Fibroblast of peridontal ligament (primary cell): ENCODE measurements around the gene ANKS1B.

Source experiments
- DNase-seq: peaks from one replicate; pipeline ENCODE4 v3.0.0-alpha.2; 2010; ENCODE audit errors: extremely low read depth

Gene ANKS1B

GRCh38 chr12:98736352-98737321 lies 1248.1 kb downstream of the ANKS1B start:
- DNase-seq, result peak; percentile 68

- DNase-seq, result no peak
These were observed 1248.9 kb downstream of the ANKS1B start for GRCh38 chr12:98735821-98736220.

- DNase-seq, result peak; percentile 49
These were observed 1250.9 kb downstream of the ANKS1B start for GRCh38 chr12:98733667-98734350.

- no peak for DNase-seq
These were observed 1254.3 kb downstream of the ANKS1B start for GRCh38 chr12:98730412-98730811.

GRCh38 chr12:98727196-98727595 lies 1257.5 kb downstream of the ANKS1B start:
- no peak for DNase-seq

DNA sequence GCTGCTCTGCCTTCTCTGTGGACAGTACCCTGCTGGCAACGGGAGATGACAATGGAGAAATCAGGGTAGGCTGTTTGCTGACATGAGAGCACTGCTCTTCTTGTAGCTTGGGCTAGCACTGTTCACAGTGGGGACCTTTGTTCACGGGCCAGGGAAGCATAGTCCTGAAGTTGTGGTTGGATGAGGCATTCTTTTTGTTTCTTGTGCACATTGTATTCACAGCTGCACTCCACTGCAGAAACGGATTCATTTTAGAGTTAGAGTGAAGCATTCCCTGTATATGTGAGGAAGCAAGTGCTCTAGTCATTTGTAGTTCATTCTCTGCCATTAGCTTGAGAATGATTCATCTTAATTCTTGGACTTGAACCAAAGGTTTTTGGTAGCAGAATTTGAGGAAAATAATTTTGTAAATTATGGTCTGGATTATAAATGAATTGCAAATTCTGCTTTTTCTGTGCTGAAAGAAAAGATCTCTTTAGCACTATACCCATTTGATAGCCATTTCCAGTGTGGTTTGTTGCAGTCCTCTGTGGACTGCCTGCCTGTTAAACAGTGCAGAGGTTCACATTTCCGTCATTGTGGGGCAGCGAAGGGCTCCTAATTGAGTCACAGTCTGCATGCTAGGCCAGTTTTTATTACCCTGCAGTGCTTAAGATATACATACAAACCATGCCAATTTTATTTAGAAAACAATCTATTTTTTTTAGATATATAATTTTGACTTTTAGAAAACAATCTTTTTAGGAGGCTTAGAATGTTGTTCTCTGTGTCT lies 1259.1 kb downstream of the ANKS1B start:
- peak; percentile 71 for DNase-seq

- DNase-seq, result peak; percentile 25
These were observed 1260.2 kb downstream of the ANKS1B start for GRCh38 chr12:98724384-98725155.

- no peak for DNase-seq
These were observed 1263.5 kb downstream of the ANKS1B start for GRCh38 chr12:98721204-98721702.

DNA sequence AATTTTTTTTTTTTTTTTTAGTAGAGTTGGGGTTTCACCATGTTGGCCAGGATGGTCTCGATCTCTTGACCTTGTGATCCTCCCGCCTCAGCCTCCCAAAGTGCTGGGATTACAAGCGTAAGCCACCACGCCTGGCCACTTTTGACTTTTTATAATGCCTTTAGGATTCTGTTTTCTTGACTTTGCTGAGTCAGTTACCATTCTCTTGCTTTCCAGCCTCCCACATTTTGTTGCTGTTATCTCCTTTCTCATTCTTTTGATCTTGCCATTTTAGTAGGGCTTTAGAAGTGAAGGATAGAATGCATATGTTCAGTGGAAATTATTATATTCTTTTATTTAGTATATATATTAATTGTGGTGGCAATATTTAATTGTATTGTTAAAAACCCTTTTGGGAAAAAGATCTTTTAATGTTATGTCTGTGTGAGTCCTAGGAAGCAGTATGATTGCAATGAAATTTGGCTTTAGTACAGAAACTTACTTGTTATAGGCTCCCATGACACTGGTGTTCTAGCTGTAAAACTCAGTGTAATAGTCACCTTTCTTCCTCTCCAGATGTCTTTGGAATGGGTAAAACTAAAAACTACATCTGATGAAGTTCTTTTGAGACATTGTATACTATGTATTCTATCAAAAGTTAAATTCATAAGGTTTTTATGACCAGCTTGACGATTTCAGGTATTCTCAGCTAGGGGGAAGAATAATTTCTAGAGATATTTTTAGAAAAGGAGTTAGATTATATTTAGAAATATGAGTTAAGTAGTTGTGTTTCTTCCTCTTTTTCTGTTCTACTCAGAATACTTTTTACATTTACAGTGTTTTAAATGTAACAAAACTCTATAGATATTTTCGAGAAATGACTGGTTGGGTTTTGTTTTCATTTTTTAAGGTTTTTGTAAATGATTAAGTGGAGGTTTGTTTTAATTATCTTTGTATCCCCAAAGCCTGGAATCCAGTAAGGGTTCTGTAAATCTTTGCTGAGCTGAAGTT lies 1264.9 kb downstream of the ANKS1B start:
- DNase-seq, result no peak

DNA sequence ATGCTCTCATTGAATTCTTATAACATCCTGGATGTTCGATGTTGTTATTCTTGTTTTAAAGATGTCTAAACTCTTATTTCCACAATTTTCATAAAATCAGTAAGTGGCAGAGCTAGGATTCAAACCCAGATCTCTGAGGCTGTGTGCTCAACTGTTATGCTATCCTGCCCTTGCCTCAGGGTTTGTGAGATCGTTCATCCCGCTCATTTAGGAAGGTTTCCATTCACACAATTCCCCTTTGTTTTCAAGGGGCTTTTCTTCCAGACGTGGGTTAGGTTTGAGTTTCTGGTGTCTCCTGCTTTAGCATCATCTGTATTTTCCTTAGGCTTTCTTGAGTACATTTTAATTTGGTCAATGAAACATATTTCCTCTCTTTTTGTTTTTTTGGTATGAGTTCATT lies 1270.3 kb downstream of the ANKS1B start:
- no peak for DNase-seq

- DNase-seq, result no peak
These were observed 1275.7 kb downstream of the ANKS1B start for GRCh38 chr12:98709022-98709421.

- peak; percentile 49 for DNase-seq
These were observed 1283.6 kb downstream of the ANKS1B start for GRCh38 chr12:98701166-98701565.

DNA sequence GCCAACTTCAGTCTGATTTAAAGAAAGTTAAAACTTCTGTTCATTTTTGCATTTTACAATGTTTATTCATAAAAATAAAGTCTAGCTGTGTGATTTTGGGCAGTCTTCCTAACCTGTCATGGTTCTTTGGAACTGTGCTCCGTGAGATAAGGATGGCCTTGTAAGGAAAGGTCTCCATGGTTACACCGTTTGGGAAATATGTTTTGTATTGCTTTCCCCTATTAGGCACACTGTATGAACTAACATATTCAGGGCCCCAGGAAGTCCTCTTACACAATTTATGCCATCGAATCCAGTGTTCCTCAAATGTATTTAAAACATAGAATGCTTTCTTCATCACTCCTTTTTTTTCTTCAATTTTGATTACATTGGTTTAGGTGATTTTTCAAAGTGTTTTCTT lies 1285.2 kb downstream of the ANKS1B start:
- DNase-seq, result no peak

GRCh38 chr12:98698603-98699463 lies 1285.9 kb downstream of the ANKS1B start:
- DNase-seq, result peak; percentile 71

DNA sequence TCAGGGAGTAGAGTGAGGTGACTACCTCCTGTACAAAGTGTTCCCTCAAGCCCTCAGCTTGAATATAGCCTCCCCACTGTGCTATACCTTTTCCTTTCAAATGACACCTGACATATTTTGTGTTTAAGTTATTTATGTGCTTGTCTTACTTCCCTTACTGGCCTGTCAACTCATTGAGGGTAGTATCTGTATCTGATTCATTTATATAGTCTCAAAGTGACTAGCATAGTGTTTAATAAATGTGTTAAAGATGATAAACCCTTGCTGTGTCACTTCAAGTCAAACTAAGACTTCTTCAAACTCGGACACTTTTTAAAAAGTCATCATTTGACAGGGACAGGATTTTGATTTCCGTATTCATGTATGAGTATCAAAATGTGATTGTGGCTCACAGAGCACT lies 1287.5 kb downstream of the ANKS1B start:
- no peak for DNase-seq

GRCh38 chr12:98696036-98696646 lies 1288.6 kb downstream of the ANKS1B start:
- DNase-seq, result no peak

GRCh38 chr12:98691351-98691750 lies 1293.4 kb downstream of the ANKS1B start:
- no peak for DNase-seq

GRCh38 chr12:98686603-98687002 lies 1298.1 kb downstream of the ANKS1B start:
- peak; percentile 32 for DNase-seq
